GM18502 (cell line): ENCODE data around the gene CDAN1.
"Not testable (repeated sequence)": the region's sequence is repeated elsewhere in the genome, so short reads cannot be mapped to it uniquely, and the experiment has no call there.

Source experiments
- ATAC-seq: cut with Tn5 transposase; IDR thresholded peaks from one replicate; pipeline ENCODE4 v1.9.1; 2021; ENCODE audit warnings: mild to moderate bottlenecking; ENCODE audit not compliant: unreplicated experiment, poor library complexity

CDAN1 gene

DNA sequence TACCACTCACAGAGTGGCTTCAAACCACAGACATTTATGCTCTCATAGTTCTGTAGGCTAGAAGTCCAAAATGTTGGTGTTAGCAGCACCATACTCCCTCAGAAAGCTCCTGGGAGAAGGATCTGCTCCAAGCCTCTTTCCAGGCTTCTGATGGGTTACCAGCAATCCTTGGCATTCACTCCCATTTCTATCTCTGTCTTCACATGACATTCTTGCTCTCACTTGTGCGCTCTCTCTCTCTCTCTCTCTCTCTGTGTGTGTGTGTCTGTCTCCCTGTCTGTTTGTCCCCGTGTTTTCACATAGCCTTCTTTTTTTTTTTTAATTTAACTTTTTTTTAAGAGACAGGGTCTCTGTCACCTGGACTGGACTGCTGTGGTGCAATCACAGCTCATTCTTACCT, 26.3 kb downstream of the CDAN1 start:
- ATAC-seq, result no peak

DNA sequence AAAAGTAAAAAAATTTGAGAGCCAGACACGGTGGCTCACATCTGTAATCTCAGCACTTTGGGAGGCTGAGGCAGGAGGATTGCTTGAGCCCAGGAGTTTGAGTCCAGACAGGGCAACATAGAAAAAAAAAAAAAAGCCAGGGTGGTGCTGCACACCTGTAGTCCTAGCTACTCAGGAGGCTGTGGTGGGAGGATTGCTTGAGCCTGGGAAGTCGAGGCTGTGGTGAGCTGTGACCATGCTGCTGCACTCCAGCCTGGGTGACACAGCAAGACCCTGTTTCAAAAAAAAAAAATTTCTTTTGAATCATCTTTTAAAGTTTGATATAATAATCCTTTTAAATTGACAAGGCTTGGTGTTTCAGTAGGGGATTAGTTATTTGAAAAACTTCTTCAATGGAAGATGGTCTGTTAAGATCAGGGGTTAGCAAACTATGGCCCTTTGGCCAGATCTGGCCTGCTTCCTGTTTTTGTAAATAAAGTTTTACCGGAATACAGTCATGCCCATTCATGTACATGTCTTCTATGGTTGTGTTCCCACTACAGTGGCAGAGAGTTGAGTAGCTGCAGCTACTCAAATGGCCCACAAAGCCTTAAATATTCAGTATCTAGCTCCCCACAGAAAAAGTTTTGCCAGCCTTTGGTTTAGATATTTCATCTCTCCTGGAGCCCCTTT, 28.9 kb downstream of the CDAN1 start:
- ATAC-seq, result no peak

DNA sequence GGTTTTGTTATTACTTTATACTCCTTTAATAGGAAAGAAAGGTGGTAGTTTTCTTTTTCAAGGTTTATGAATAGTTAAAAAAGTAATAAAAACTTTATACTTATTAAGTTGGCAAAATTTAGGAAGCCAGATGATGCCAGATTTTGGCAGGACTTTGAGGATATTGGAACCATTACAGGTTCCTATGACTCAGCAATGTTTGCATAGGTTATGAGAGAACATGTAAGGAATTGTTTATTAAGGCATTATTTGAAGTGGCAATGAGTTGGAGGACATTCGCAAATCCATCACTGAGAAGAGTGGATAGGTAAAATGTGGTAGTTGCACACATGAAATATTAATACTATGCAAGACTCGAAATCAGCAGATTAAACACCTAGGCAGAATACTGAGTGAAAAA, 29.9 kb downstream of the CDAN1 start:
- ATAC-seq, result no peak

GRCh38 chr15:42705336-42705735, 31.6 kb downstream of the CDAN1 start:
- ATAC-seq, result no peak

- ATAC-seq, result no peak
Measured at GRCh38 chr15:42704492-42704926, 32.4 kb downstream of the CDAN1 start.

GRCh38 chr15:42696626-42697025, 40.3 kb downstream of the CDAN1 start:
- no peak for ATAC-seq

- ATAC-seq, result no peak
Measured at GRCh38 chr15:42695527-42696071, 41.3 kb downstream of the CDAN1 start.

DNA sequence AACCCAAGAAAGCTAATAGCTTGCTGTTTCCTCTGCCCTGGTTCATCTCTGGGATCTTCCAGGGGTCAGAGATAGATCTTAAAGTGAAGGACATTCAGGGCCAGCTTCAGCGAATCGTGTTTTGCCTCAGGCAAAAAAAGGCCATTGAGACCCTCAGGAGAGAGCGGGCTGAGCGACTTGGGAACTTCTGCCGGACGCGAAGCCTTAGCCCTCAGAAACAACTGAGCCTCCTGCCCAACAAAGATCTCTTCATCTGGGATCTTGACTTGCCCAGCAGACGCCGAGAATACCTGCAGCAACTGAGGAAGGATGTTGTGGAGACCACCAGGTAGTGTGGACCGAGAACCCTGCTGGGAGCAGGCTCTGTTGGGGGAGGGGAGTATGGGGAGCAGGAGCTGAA, 42.5 kb downstream of the CDAN1 start:
- no peak for ATAC-seq

GRCh38 chr15:42693942-42694341, 43.0 kb downstream of the CDAN1 start:
- no peak for ATAC-seq

GRCh38 chr15:42693496-42693895, 43.4 kb downstream of the CDAN1 start:
- no peak for ATAC-seq

DNA sequence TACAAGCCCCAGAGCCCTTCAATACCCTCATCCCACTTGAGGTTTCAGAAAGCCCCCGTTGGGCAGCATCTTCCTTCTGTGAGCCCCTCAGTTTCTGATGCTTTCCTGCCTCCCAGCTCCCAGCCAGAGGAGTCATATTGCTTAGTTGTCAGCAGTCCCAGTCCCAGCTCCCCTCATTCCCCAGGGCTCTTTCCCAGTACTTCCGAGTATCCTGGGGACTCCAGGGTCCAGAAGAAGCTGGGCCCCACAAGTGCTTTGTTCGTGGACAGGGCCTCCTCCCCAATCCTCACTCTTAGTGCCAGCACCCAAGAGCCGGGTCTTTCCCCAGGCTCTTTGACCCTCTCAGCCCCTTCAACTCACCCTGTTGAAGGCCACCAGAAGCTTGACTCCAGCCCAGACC, 43.9 kb downstream of the CDAN1 start:
- no peak for ATAC-seq

DNA sequence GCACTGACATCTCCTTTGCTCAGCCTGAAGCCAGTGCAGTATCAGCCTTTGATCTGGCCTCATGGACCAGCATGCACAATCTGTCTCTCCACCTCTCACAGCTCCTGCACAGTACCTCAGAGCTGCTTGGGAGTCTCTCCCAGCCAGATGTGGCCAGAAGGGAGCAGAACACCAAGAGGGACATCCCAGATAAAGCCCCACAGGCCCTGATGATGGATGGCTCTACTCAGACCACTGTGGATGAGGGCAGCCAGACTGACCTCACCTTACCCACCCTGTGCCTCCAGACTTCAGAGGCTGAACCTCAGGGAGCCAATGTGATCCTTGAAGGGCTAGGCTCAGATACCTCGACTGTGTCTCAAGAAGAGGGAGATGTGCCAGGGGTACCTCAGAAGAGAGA, 44.4 kb downstream of the CDAN1 start:
- no peak for ATAC-seq

DNA sequence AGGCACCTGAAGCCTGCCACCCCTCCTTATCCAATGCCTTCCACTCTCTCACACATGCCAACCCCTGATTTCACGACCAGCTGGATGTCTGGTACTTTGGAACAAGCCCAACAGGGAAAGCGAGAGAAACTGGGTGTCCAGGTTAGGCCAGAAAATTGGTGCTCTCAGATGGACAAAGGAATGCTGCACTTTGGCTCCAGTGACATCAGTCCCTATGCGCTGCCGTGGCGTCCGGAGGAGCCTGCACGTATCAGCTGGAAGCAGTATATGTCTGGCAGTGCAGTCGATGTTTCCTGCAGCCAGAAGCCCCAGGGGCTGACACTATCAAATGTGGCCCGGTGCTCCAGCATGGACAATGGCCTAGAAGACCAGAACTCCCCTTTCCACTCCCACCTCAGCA, 45.2 kb downstream of the CDAN1 start:
- ATAC-seq, result no peak

GRCh38 chr15:42691308-42691707, 45.6 kb downstream of the CDAN1 start:
- ATAC-seq, result no peak

- no peak for ATAC-seq
Measured at GRCh38 chr15:42688301-42688700, 48.6 kb downstream of the CDAN1 start.

DNA sequence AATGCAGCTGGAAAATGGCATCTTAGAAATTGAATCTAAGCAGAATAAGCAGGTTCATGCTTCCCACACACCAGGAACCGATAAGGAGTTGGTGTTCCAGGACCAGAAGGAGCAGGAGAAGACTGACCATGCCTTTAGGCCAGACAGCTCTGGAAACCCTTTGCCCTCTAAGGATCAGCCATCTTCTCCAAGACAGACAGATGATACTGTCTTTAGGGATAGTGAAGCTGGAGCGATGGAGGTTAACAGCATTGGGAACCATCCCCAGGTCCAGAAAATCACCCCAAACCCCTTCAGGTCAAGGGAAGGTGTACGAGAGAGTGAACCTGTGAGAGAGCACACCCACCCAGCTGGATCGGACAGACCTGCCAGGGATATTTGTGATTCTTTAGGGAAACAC, 49.2 kb downstream of the CDAN1 start:
- ATAC-seq, result no peak

GRCh38 chr15:42686281-42686680, 50.6 kb downstream of the CDAN1 start:
- ATAC-seq, result no peak

DNA sequence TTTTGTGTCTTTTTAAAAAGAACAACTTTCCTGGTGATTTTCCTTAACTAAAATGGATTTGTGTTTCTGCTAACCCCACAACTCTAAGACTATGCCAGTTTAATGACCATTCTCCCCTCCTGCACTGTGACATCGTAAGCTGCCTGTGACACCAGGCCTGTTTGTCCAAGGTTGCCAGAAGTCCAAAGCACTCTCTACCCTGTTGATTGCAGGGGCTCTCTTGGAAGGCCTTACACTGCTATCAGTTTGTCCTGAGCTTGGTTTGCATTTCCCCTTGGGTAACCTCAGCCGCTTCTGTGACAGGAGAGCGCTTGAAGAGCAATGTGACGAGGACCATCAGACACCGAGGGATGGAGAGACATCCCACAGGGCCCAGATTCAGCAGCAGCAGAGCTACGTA, 55.8 kb downstream of the CDAN1 start:
- no peak for ATAC-seq

DNA sequence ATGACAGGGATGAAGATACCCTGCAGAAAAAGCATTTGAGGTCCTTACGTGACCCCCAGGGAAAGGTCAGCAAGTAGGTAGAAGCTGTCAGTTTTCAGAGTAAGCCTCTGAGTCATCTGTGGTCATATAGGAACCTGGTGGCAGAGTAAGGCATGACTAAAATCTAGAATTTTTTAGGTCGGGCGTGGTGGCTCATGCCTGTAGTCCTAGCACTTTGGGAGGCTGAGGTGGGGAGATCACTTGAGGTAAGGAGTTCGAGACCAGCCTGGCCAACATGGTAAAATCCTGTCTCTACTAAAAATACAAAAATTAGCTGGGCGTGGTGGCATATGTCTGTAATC, 56.8 kb downstream of the CDAN1 start:
- ATAC-seq, result not testable (repeated sequence)

DNA sequence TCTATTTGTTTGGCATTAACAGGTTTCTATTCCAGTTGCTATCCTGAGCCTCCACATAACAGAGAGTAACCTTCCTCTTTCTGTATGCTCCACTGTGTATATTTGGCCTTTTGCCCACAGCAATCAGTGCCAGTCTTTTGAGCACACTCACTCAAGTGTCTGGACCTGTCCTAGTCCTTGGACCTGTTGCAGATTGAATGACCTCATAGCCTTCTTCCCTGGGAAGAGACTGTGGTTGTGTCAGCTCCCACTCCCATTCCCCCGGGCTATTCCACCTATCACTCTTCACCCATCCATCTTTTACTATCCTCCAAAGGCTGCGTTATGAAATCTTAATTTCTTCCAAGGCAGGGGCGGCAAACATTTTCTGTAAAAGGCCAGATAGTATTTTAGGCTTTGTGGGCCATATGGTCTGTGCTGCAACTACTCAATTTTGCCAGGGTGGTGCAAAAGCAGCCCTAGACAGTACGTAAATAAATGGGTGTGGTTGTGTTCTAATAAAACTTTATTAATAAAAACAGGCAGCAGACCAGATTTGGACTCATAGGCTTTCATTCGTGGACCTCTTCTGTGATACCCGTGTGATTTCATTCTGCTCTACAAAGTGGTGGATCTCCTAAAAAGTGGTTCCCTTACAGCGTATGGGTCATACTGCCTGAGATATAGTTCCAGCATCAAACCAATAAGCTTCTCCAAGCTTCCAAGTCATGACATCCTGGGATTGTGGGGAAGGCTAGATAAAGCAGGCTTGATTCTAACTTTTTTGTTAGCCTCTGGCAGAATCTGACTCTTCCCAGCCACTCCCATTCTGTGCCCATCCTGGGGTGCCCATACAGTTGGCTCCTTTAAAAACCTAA, 57.4 kb downstream of the CDAN1 start:
- ATAC-seq, result no peak

DNA sequence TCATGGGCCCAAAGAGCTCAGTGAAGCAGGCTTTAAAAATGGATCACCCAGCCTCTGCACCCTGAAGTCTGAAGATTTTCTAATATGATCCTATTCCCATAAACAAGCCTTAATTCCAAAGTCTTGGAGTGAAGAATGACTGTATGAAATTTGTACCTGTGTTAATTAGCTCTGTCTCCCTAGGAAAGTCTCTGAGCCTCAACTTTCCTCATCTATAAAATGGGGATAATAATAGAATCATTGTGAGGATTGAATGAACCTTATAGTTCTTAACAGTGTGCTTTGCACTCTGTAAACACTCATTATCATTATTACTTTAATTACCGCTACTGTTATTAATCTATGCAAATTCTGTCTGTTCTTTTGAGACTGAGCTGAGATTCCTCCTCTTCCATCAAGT, 61.9 kb downstream of the CDAN1 start:
- ATAC-seq, result no peak

DNA sequence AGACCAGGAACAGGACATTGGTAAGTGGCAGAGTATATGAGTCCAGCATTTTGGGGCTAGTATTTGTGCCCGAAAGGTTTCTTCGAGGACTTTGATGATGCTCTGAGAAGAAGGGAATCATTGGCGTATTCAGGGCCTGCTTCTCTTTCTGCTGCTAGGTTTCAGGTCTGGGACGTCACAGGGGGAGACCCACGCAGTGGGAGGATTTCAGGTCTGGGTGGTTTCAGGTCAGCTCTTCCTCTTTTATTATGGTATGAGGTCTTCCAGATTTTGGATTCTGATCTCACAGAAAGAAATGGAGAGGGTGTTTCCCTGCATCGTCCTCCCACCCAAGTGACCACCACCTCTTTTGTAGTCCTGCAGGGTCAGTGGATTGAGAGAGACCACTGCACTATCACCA, 62.5 kb downstream of the CDAN1 start:
- ATAC-seq, result no peak
